NCI-H2107 (cell line): ENCODE measurements around the gene TH.
"Not testable (repeated sequence)": the region's sequence is repeated elsewhere in the genome, so short reads cannot be mapped to it uniquely, and the experiment has no call there.

Experiments
- DNase-seq: peaks from one replicate; lab custom pipeline; 2025; lab: John Stamatoyannopoulos, UW

The TH gene

DNA sequence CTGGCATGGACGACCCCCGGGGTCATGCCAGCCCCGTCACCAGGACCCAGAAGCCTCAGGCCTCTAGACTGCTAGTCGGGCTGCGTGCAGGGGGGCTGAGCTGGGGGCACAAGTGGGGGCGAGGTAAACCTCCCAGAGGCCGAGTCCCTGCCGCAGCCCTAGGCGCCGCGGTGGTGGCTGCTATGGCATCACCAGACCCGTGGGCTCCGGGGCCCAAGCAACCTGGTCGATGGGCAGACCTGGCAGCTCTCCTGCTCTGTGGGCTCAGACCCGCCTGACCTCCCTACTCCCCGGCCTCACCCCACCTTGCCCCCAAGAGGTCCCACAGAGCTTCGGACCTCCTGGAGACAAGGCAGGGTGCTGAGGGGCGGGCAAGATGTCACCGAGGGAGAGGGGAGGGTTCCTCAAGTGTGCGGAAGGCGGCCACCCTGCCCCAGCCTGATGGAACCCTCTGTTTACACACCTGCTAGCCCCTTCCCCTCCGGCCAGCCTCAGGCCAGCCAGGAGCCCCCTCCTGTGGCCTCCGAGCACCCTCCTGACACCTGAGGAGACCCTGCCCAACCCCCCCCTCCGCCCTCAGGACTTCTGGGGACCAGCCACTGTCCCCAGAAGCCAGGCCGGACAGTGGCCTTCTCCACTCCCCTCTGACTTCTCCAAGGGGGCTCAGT, 41.8 kb downstream of the TH start:
- no peak for DNase-seq

- DNase-seq = no peak
Measured at GRCh38 chr11:2129308-2129698, 42.3 kb downstream of the TH start.

DNA sequence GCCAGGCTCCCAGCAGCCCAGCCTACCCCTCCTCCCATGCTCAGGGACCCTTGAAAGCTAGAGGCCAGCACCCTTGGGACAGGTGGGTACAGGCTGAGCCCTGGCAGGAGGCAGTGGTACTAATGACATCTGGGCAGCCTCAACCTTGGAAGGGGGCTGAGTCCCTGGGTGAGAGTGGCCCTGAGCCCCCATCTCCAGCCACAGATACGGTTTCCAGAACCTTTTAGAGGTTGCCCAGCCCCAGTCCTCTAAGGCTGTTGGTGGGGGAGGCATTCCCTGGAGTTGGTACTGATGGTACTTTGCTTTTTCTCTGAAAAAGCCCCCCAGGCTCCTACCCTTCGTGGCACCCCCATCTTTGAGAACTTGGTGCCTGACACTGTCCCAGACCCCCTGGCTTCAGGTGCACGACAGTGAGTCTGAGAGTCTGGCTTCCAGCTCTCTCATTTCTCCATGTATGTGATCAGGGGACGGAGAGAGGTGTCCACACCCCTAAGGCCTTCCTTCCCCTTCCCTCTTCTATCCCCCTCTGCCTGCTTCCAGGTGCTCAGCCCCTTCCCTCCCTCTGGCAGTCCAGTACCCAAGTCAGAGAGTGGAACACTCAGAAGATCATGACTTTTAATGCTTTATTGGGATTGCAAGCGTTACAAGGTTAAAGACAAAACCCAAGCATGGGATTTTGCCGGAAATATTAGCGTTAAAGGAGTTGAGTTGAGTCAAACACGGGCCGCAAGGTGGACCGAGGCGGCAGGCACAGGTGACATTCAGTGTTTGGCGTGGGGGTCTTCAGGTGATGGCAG, 42.9 kb downstream of the TH start:
- DNase-seq = no peak

GRCh38 chr11:2128130-2128510, 43.5 kb downstream of the TH start:
- no peak for DNase-seq

DNA sequence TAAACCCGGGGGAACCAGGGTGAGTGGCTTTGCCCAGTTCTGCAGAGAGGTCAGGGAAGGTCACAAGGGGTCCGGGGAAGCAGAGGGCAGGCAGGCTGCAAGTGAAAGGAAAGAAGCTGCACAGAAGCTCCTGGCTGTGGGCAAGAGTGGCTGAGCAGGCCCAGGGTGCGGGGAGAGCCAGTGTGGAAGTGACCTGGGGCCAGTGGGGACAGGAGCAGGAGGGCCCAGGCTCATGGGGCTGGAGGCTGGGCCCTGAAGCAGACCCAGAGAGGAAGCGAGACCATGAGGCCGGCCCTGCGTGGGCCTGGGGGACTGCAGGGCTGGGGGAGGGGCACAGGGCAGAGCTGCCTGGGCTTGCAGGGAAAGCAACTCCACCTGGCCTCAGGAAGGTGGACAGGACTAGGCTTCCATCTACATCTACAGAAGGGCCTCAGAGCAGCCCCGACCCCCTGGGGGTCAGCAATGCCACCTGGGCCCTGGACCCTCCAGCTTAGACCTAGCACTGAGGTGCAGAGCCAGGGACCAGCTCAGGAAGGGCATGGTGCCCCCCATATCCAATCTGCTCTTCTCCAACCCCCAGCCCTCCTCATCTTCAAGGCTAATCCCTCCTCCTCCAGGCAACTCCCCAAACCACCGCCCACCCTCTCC, 44.0 kb downstream of the TH start:
- DNase-seq = no peak

DNA sequence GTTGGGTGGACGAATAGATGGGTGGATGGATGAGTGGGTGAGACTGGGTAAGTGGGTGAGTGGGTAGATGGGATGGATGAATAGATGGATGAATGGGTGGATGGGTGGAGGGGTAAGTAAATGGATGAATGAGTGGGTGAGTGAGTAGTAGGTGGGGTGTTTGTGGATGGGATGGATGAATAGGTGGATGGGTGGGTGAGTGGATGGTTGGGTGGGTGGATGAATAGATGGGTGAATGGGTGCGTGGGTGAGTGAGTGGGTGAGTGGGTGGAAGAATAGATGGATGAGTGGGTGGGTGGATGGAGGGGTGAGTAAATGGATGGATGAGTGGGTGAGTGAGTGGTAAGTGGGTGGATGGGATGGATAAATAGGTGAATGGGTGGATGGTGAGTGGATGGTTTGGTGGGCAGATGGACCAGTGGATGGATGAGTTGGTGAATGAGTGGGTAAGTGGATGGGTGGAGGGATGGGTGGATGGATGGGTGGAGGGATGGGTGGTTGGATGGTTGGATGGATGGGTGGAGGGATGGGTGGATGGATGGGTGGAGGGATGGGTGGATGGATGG, 45.0 kb downstream of the TH start:
- DNase-seq = no peak

- not testable (repeated sequence) for DNase-seq
Measured at GRCh38 chr11:2124736-2125484, 46.7 kb downstream of the TH start.

GRCh38 chr11:2123628-2123960, 48.0 kb downstream of the TH start:
- no peak for DNase-seq

DNA sequence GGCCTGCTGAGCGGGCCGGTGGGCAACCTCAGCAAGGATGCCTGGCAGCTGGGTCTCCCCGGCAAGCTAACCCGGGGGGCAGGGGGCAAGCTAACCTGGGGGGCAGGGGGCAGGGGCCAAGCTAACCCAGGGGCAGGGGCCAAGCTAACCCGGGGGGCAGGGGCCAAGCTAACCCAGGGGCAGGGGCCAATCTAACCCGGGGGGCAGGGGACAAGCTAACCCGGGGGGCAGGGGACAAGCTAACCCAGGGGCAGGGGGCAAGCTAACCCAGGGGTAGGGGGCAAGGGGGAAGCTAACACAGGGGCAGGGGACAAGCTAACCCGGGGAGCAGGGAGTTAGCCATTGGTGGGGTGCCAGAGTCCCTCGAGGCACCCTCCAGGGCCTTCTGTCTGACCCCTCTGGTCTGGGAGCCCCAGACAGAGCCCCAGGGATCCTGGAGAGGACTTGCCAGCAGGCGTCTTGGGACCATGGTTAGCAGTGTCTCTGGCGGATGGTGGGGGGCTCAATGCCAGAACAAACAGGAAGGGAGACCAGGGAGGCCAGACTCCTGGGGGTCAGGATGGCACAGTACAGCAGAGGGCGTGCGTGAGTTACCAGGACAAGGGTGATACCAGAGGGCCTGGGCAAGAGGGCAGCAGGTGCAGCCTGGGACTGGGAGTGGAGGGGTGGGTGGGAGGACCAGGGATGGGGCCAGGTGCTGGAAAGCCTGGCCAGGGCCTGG, 48.5 kb downstream of the TH start:
- no peak for DNase-seq

DNA sequence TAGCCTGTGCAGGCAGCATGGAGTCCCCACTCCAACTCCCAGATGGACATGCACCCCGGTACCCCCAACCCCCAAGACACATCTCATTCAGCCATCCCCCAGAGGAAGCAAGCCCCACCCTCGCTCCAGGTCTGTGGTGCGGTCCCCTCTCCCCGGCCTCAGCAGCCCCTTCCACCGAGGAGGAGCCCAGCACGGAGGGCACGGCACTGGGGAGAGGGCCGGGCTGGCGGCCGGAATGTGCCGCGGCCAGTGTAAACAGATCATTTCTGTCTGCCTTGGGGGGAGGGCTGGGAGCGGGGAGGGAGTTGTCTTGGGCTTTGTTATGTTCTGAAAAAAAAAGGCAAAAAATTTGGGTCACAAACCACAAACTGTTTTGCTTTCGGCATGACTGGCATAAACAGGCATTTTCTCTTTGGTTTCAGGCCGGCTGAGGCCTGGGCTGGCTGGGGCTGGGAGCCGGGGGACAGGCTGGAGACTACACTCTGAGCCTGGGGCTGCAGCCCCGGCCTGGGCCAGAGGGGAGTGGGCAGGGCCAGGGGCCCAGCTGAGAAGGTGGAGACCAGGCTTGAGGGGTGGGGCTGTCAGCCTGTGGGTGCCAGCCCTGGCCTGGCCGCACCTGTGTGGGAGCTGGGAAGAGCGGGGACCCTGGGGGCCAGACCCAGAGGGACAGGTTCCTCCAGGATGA, 49.3 kb downstream of the TH start:
- DNase-seq = no peak

- no peak for DNase-seq
Measured at GRCh38 chr11:2121227-2122130, 50.1 kb downstream of the TH start.

DNA sequence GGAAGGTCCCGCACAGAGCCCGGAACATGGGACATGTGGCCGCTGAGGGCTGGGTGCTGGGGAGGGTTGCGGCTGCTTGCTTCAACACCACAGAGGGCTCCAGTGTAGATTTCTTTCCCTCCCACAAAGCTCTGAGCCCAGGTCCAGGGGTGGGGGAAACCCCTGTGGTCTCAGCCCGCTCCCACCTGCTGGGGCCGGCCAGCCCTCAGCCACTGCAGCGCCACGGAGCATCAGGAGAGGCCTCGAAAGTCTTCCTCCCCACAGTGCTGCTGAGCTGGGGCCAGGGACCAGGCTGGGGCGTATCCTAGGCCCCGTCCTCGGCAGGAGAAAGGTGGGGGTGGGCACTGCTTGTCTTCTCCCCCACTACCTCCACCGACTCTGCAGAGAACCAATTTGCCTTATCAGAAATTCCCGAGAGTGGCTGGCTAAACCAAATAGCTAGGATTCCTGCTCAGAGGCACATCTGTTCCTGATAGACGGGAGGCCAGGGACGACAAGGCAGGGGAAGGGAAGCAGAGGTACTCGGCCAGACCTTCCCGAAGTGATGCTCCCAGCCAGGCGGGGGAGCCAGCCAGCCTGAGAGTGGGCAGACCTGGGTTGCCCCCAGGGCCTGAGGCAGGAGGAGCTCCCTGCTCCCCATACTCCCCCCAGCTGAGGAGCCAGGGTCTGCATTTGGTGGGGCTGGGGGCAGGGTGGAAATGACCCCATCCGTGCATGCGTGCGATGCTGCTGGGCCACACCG, 51.1 kb downstream of the TH start:
- DNase-seq = no peak

GRCh38 chr11:2118677-2119076, 52.9 kb downstream of the TH start:
- no peak for DNase-seq

- DNase-seq = no peak
Measured at GRCh38 chr11:2116680-2117079, 54.9 kb downstream of the TH start.

GRCh38 chr11:2115308-2115707, 56.3 kb downstream of the TH start:
- no peak for DNase-seq

GRCh38 chr11:2114430-2115241, 57.0 kb downstream of the TH start:
- no peak for DNase-seq
